ENCODE measurements around the gene SELENOS. TPM values are rescaled to one million over a fixed set of nuclear protein-coding genes. Genes with fewer than 3 reads are reported as not detected.

The SELENOS gene
- total and polyA plus RNA-seq, 12 donors = 47.7 to 205 (median 81.6) TPM

GRCh38 chr15:101309436-101310160 lies 32.3 kb upstream of the SELENOS start:
- H3K9me3 ChIP-seq (replicated peaks in 1 of 3) = no peaks in the 10 kb centered on the region
- H3K27ac ChIP-seq = no peak overlapping the region
- H3K4me3 ChIP-seq = no peak overlapping the region
- WGBS, 4 donors = 86 to 92% (median 89%) methylated on average over 18 to 26 of the region's 26 CpGs
- TF ChIP-seq CTCF (IDR thresholded peaks at IDR 0.05) = no peak
- TF ChIP-seq POLR2A (IDR thresholded peaks at IDR 0.05) = no peak
- H3K4me1 ChIP-seq (replicated peaks in 1 of 2) = no peaks in the 10 kb centered on the region
- H3K36me3 ChIP-seq (replicated peaks in 1 of 2) = no peaks in the 10 kb centered on the region
- DNase-seq = peak in 1 of 7 donors; percentile 4
- intact Hi-C loops (cut with DNase I) = loop anchor here (5.0 to 10.0 kb wide), 4 partner anchors 125 to 265 kb away; no protein-coding TSS in a partner anchor
- peaks cover 8% of the 10 kb centered on the region for H3K27me3 ChIP-seq

- peaks cover 8% of the 10 kb centered on the region for H3K27me3 ChIP-seq
- intact Hi-C loops (cut with DNase I) = loop anchor here (5.0 to 10.0 kb wide), 4 partner anchors 126 to 266 kb away; no protein-coding TSS in a partner anchor
- no peaks in the 10 kb centered on the region for H3K4me1 ChIP-seq (replicated peaks in 1 of 2)
- 80 to 87% (median 85%) methylated on average over 12 to 20 of the region's 20 CpGs for WGBS, 4 donors
- DNase-seq = peak in 1 of 7 donors; percentile 2
- H3K4me3 ChIP-seq = no peak overlapping the region
- H3K27ac ChIP-seq = no peak overlapping the region
- no peak for TF ChIP-seq CTCF (IDR thresholded peaks at IDR 0.05)
- TF ChIP-seq POLR2A (IDR thresholded peaks at IDR 0.05) = no peak
- no peaks in the 10 kb centered on the region for H3K36me3 ChIP-seq (replicated peaks in 1 of 2)
- no peaks in the 10 kb centered on the region for H3K9me3 ChIP-seq (replicated peaks in 1 of 3)
Observed at GRCh38 chr15:101308604-101309435, 31.5 kb upstream of the SELENOS start.

- intact Hi-C loops (cut with DNase I) = loop anchor here (5.0 to 10.0 kb wide), 4 partner anchors 127 to 267 kb away; no protein-coding TSS in a partner anchor
- H3K9me3 ChIP-seq (replicated peaks in 1 of 3) = no peaks in the 10 kb centered on the region
- no peak for TF ChIP-seq POLR2A (IDR thresholded peaks at IDR 0.05)
- no peak for TF ChIP-seq CTCF (IDR thresholded peaks at IDR 0.05)
- WGBS, 4 donors = 68 to 96% (median 82%) methylated on average over 6 to 16 of the region's 16 CpGs
- no peaks in the 10 kb centered on the region for H3K4me1 ChIP-seq (replicated peaks in 1 of 2)
- peak in 2 of 7 donors; percentile 4 to 5 for DNase-seq
- no peaks in the 10 kb centered on the region for H3K36me3 ChIP-seq (replicated peaks in 1 of 2)
- H3K27ac ChIP-seq = no peak overlapping the region
- H3K27me3 ChIP-seq = peaks cover 8% of the 10 kb centered on the region
- H3K4me3 ChIP-seq = no peak overlapping the region
Observed at GRCh38 chr15:101307897-101308603, 30.8 kb upstream of the SELENOS start.

Data from adrenal gland (tissue), 12 donors.